SJSA1 (cell line): ENCODE results near the gene RBMS3. TPM values are rescaled to one million over a fixed set of nuclear protein-coding genes. Genes with fewer than 3 reads are reported as not detected.

Source experiments
- DNase-seq, 2 experiments: peaks; one replicate each; pipeline ENCODE4 v3.0.0-alpha.2; 2015 to 2020; ENCODE audit warnings: low spot score in 2 of 2, low read depth in 1 of 2
- H3K27ac ChIP-seq: fragments of 250-450 bp; sonication (Bioruptor Pico); 2 replicates; pipeline ENCODE4 v1.5.1; 2020; ENCODE audit warnings: mild to moderate bottlenecking, moderate library complexity
- H3K27me3 ChIP-seq: fragments of 250-450 bp; sonication (Bioruptor Pico); replicated peaks from 2 replicates; pipeline ENCODE4 v1.5.1; 2020; ENCODE audit warnings: mild to moderate bottlenecking, moderate library complexity
- H3K36me3 ChIP-seq: fragments of 250-450 bp; sonication (Bioruptor Pico); 2 replicates; pipeline ENCODE4 v1.5.1; 2020; ENCODE audit warnings: mild to moderate bottlenecking
- H3K4me1 ChIP-seq: fragments of 250-450 bp; sonication (Bioruptor Pico); replicated peaks from 2 replicates; pipeline ENCODE4 v1.6.1; 2021; ENCODE audit warnings: mild to moderate bottlenecking
- H3K4me3 ChIP-seq: fragments of 250-450 bp; sonication (Bioruptor Pico); 2 replicates; pipeline ENCODE4 v1.5.1; 2020; ENCODE audit warnings: mild to moderate bottlenecking
- H3K9me3 ChIP-seq: fragments of 250-450 bp; sonication (Bioruptor Pico); replicated peaks from 2 replicates; pipeline ENCODE4 v1.5.1; 2020; ENCODE audit warnings: mild to moderate bottlenecking
- total RNA-seq: library from RNA; depleted of rRNA; stranded (reverse); fragments of >200 nt; shearing (Covaris generic); gene quantifications from 2 replicates; pipeline ENCODE4 v1.2.3, GENCODE V29; 2014

RBMS3 gene
- total RNA-seq, 1 experiment from 2014 or later: 31.7 TPM

DNA sequence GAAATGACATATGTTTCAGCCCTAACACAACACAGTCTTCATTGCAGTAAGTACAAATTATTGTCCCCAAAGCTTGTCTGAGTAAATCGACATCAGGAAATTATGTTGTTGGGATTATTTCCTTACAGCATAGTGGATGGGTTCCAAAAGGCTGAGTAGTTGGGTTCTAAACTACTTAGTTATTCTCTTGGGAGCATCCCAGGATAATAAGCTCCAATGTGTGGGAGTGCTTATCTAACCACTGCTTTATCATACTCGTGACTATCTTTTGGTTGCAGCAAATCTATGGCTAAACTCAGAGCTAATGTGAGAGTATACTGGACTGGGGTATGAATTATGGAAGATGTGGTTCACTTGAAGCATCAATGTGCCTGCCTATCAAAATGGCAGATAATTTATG is 128.5 kb downstream of the RBMS3 start:
- H3K27me3 ChIP-seq: no peaks in the 10 kb centered on the region
- peaks cover 3% of the 10 kb centered on the region; the same call in 1 of the 2 replicates for H3K36me3 ChIP-seq
- H3K4me1 ChIP-seq: peaks cover 57% of the 10 kb centered on the region
- DNase-seq: no peak
- H3K27ac ChIP-seq: no peak overlapping the region
- no peak overlapping the region for H3K4me3 ChIP-seq
- H3K9me3 ChIP-seq: no peaks in the 10 kb centered on the region

DNA sequence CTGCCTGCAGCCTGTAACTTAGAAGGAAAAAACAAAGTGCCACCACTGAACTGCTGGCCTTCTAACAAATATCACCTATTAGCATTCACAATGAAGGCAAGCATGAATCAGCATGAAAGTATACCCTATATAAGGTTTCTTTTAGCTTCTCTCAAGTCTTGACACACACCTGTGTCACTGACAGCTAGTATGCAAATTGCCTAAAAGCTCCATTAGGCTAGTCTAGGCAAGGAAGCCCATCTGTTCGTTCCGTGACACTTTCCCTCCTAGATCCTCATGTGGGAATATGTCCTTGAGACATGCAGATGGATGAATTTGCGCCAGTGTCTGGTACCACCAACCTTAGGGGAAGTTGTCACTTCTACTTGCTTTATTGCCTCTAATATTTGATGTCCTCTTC is 129.3 kb downstream of the RBMS3 start:
- DNase-seq: no peak
- peak overlapping the region; percentile 65 for H3K27ac ChIP-seq
- H3K9me3 ChIP-seq: no peaks in the 10 kb centered on the region
- H3K27me3 ChIP-seq: no peaks in the 10 kb centered on the region
- no peak overlapping the region for H3K4me3 ChIP-seq
- H3K4me1 ChIP-seq: peaks cover 57% of the 10 kb centered on the region
- H3K36me3 ChIP-seq: peaks cover 3% of the 10 kb centered on the region; the same call in 1 of the 2 replicates

DNA sequence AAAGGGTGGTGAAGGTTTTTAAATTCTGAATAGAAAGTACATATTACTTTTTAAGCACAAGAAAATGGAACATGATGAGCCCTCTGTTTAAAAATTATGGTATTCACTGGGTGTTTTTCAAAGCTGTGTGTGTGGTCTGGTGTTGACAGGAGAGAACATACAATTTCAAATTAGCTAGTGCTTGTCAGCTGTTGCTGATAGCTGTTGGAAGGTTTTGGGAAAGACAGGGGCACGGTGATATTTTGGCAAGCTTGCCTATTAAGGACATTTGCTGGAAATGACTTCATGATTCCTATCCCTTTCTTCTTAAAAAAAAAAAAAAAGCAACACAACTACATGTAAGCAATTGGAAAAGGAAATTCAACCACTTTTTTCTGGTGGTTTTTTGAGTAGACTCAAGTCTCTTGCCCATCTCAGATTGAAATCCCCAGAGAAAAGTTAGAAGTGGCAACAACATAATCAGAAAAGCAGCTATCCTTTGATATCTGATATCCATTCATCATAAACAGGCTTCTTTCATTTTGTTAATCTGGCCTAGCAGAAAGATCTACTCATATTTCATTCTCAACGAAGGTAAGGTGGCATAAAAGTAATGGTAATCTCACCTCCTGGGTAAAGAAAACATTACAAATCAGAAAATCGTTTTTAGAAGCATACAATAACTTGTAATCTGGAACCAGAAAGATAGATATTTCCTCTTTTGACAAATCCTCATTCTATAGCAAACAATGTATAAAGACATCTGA is 130.0 kb downstream of the RBMS3 start:
- Histone ChIP-seq H3K9me3 (no peaks in the 10 kb centered on the region), H3K27ac (peak overlapping the region; percentile 65)

DNA sequence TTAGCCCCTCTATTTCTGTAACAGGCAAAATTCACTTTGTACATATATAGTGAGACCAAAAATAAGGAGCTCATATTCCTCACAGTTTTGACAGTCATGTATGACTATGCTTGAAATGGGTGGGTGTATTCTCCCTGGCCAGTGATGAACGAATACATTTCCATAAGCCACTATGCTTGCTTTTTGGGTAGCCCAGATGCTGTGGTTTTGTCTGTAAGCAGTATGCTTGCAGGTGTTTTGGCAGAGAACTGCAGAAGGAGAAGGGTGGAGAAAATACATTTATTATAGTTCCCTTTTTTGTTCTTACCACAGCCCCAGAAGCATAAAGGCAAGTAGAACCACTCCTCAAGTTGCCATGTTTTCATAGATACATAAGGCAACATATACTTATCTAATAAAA is 131.2 kb downstream of the RBMS3 start:
- no peak overlapping the region for H3K4me3 ChIP-seq
- no peaks in the 10 kb centered on the region for H3K9me3 ChIP-seq
- H3K27me3 ChIP-seq: no peaks in the 10 kb centered on the region
- no peak overlapping the region for H3K27ac ChIP-seq
- H3K36me3 ChIP-seq: peaks cover 3% of the 10 kb centered on the region; the same call in 1 of the 2 replicates
- DNase-seq: no peak
- H3K4me1 ChIP-seq: peaks cover 54% of the 10 kb centered on the region

More for the DNA sequence above, 130.0 kb downstream of the RBMS3 start:
- H3K4me1 ChIP-seq: peaks cover 57% of the 10 kb centered on the region
- H3K27me3 ChIP-seq: no peaks in the 10 kb centered on the region
- H3K4me3 ChIP-seq: no peak overlapping the region
- DNase-seq: peak; percentile 43 to 61
- peaks cover 3% of the 10 kb centered on the region; the same call in 1 of the 2 replicates for H3K36me3 ChIP-seq

DNA sequence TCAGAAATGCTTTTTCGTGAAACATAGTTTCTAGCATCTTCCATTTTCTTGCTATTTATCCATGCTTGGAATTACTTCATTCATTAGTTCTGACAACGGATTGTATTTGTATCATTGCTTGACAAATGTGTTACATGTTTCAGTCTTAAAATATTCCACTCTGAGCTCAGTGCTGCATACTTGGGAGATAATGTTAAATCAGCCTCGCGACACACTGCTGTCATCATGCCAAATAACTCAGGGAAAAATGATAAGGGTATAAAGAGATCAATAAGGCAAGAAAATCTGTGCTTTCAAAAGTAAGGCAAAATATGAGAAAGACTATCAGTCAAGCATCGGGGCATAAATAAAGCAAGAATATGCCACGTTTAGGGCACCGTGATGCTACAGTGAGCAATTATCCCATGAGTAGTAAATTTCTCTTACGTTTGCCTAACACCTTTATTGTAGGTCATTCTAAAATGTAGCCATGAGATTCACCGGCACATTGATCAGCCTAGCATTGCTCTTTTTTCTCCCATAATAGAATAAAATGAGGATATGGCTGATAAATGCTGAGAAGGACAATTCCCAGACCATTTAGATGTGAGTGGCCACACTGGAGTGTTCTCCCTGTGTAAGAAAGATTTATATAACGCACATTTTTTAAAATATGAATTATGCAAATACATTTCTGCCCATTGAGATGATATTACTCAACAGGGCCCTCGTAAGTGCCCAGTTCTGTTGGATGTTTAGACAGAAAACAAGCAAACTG is 133.8 kb downstream of the RBMS3 start:
- Histone ChIP-seq H3K9me3 (no peaks in the 10 kb centered on the region), H3K36me3 (peaks cover 3% of the 10 kb centered on the region; the same call in 1 of the 2 replicates), H3K27ac (no peak overlapping the region), H3K4me3 (no peak overlapping the region), H3K4me1 (peaks cover 50% of the 10 kb centered on the region), H3K27me3 (no peaks in the 10 kb centered on the region)
- no peak for DNase-seq

DNA sequence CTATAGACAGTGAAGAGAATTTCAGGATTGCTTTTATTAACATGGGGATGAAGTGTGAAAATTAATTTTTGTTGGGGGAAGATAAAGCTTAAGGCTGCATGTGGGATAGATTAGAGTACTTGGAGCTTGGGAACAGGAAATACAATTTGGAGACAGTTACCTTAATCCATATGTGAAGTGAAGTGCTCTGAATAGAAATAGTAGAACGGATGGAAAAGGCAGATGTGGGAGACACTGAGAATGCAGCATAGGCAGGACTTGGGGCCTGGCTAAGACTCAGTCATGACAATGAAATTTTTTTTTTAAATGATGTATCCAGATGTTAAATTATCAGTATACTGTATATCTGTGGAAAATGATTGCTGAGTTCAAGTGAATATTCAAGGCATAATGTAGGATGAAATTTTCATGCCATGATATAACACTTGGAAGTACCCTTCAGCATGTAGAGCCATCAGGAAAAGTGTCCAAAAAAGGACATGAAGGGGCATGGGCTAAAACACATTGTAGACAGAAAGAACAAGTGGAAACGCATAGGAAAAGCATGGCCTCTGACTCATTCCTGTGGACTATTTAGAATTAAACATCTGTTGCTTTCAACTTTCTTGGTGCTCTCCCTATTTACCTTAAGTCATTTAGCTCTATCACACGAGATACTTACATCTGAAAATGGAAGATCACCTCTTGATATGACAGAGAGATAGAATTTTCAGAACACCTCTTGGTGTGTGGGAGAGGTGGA is 134.8 kb downstream of the RBMS3 start:
- H3K36me3 ChIP-seq: peaks cover 3% of the 10 kb centered on the region; the same call in 1 of the 2 replicates
- H3K4me3 ChIP-seq: no peak overlapping the region
- H3K9me3 ChIP-seq: no peaks in the 10 kb centered on the region
- no peak overlapping the region for H3K27ac ChIP-seq
- H3K27me3 ChIP-seq: no peaks in the 10 kb centered on the region
- H3K4me1 ChIP-seq: peaks cover 40% of the 10 kb centered on the region
- DNase-seq: no peak

DNA sequence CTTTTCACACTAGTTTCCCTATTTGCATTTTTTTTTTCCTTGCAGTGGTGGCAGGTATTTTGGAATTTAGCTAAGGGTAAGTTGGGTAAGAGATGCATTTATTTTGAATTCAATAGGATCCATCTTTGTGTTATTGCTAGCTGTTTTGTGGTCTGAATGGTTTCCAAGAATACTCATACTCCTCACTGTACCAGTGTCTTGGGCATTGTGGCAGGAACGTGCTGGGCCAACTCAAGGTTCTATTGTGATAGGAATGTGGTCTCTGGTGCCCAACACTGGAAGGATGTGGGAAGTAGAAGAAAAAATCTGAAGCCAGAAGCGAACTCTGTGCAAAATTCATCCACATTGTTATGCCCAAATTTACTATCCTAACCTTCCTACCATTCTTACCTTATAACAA is 135.6 kb downstream of the RBMS3 start:
- H3K36me3 ChIP-seq: peaks cover under 1% of the 10 kb centered on the region; the same call in 1 of the 2 replicates
- peaks cover 32% of the 10 kb centered on the region for H3K4me1 ChIP-seq
- no peak overlapping the region for H3K4me3 ChIP-seq
- DNase-seq: no peak
- H3K9me3 ChIP-seq: no peaks in the 10 kb centered on the region
- H3K27me3 ChIP-seq: no peaks in the 10 kb centered on the region
- H3K27ac ChIP-seq: no peak overlapping the region

DNA sequence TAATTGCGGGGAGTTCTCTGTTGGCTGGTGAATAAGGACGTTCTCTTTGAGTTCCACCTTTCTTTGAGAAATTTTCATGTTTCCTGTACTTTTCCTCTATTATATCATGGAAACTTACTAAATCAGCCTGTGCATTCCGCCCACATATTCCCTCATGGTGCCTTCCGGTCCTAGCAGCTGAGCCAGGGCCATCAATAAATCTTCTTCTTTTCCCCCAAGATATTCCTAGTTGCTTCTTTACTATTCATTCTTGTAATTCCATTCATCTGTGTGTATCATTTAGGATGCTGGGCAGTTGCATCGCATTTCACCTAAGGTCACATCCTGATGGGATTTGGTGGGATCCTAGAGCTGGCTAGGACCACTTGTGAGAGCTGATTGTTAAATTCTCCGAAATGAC is 139.2 kb downstream of the RBMS3 start:
- Histone ChIP-seq H3K9me3 (no peaks in the 10 kb centered on the region), H3K36me3 (no peaks in the 10 kb centered on the region), H3K4me3 (no peak overlapping the region), H3K27me3 (no peaks in the 10 kb centered on the region), H3K4me1 (peaks cover 15% of the 10 kb centered on the region), H3K27ac (no peak overlapping the region)
- no peak for DNase-seq

DNA sequence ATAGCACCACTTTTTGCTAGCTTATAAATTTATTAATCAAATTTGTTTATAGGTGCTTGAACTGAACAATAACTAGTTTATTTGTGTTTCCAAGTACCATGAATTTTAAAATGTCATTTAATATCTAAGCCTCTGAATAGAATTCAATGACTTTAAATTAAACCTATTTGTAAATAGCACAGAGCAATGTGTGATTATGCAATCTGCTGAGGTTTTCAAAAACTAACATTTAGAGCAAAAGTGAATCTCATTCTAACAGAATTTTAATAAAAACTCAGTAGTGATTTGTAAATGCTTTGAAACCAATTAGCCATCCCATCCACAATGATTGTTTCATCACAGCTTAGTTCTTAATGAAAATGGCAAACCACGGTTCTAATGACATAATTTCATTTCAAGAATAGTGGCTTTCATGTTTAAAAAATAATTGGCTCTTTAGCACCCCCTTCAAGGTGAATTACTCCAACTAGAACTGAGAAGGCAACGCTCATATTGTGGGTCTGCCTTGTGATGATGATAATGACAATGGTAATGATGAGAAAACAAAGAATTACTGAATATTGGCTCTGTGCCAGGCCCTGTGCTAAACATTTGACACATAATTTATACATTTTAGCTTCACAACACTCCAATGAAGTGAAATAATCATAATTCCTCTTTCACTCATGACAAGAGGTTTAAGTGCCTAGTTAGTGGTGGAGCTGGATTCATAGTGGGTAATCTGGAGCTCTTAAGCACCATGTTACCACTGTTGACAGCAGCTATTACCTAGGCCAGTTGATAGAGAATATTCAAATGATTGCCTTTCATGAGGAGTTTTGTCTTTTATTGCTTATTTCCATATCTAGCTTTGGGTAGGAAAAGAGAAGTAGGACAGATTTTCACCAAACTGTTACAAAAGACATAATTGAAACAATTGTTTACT is 145.7 kb downstream of the RBMS3 start:
- peaks cover 29% of the 10 kb centered on the region for H3K4me1 ChIP-seq
- H3K36me3 ChIP-seq: no peaks in the 10 kb centered on the region
- H3K27me3 ChIP-seq: no peaks in the 10 kb centered on the region
- no peak overlapping the region for H3K4me3 ChIP-seq
- H3K9me3 ChIP-seq: no peaks in the 10 kb centered on the region
- H3K27ac ChIP-seq: no peak overlapping the region
- DNase-seq: no peak

DNA sequence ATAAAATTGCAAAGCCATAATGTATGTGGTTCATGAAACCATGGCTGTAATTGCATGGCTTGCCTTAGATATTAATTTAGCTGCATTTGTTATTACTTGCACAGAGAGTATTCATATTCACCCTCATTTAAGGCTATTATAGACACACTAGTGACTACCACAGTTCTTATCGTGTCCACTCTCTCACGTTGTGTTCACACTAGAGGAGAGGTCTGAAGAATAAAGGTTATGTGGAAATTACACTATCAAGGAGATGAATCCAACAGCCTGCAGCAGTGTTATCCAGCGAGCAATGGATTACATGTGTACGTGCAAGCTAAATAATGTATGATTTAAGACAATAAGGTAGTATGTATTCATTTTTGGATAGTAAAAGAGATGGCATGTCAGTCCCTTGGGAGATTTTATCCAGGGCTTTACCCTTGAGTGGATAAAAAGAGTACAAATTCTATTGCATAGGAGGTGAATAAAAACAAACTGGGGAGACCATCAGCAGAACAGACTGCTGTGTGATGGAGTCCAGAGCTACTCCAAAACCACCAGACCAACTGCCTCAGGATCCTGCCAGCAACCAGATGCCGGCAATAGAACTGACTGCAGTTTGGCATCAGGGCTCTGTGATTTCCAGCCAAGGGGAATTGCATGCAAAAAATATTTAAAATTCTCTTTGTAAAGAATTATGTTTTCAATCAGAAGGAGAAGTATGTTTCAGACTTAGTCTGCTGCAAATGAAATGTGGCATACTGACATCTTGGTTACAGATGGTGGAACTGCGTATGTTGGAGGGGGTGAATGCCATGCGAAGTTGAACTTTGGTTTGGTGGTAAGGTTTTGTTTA is 146.6 kb downstream of the RBMS3 start:
- no peak overlapping the region for H3K4me3 ChIP-seq
- no peaks in the 10 kb centered on the region for H3K27me3 ChIP-seq
- no peak overlapping the region for H3K27ac ChIP-seq
- H3K9me3 ChIP-seq: no peaks in the 10 kb centered on the region
- H3K36me3 ChIP-seq: no peaks in the 10 kb centered on the region
- H3K4me1 ChIP-seq: peaks cover 35% of the 10 kb centered on the region
- no peak for DNase-seq

DNA sequence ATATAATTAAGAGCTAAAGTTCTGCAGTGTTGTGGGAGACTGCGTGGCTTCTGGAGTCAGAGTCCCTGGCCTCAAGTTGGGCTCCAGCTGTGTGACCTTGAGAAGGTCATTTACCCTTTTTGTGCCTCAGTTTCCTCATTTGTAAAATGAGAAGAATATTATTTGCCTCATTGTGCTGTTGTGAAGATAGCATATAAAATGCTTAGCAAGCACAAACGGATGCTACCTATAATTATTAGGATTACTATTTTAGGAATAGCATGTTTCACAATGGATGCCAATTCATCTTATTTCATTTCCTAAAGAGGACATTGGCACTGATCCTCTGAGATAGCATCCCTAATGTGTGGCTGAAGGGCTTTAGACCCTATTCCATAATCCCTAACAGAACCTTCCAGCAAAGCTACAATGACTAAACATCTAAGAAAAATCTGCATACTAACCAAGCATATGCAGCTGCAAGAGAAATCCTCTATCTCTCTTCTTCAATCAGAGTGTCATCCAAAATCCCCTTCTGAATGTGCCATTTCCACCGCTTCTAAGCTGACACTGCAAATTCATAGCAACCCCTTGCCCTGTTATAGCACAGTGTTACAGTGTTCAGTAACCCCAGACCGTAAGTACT is 148.3 kb downstream of the RBMS3 start:
- H3K27me3 ChIP-seq: no peaks in the 10 kb centered on the region
- no peak overlapping the region for H3K4me3 ChIP-seq
- H3K36me3 ChIP-seq: no peaks in the 10 kb centered on the region
- peaks cover 35% of the 10 kb centered on the region for H3K4me1 ChIP-seq
- DNase-seq: no peak
- H3K27ac ChIP-seq: no peak overlapping the region
- H3K9me3 ChIP-seq: no peaks in the 10 kb centered on the region

DNA sequence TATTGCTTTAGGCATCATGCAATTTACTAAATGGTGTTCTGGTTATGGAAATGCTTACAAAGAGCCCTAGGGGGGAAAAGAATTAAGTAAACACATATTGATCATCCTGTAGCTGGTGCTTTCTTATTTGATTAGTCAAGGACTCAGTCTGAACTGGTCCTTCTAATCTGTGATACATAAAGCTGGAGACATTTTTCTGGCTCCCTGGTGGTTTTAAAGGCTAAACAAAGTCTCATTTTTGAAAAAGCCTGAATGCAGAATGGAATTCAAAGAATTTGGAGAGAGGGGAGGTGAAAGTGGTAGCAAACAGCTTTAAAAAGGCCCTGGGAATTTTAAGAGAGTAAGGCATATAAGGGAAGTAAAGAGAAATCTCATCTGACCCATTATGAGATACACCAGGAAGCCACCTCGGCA is 149.7 kb downstream of the RBMS3 start:
- peak in 1 of 2 experiments; percentile 74 for DNase-seq
- Histone ChIP-seq H3K36me3 (peaks cover 8% of the 10 kb centered on the region), H3K4me3 (no peak overlapping the region), H3K27me3 (no peaks in the 10 kb centered on the region), H3K27ac (peak overlapping the region; percentile 81), H3K9me3 (no peaks in the 10 kb centered on the region), H3K4me1 (peaks cover 35% of the 10 kb centered on the region)
